ENCODE results near the gene WDR91. TPM values are rescaled to one million over a fixed set of nuclear protein-coding genes. Genes with fewer than 3 reads are reported as not detected.

The WDR91 gene
- polyA plus RNA-seq, 1 experiment = 6.3 TPM

- Histone ChIP-seq H3K4me3 (ENCODE audit: low read depth, low read length) (no peak overlapping the region), H3K27me3 (ENCODE audit: control insufficient read depth, insufficient read depth, low read length) (peaks cover 2% of the 10 kb centered on the region), H3K27ac (ENCODE audit: low read depth, low read length) (no peak overlapping the region), H3K9me3 (ENCODE audit: control insufficient read depth, insufficient read depth, low read length) (peaks cover 6% of the 10 kb centered on the region; the same call in 1 of the 2 replicates)
- ChIA-PET POLR2A (no interaction called here), CTCF (no interaction called here)
- no peak for TF ChIP-seq CTCF (IDR thresholded peaks at IDR 0.05; ENCODE audit: low read depth, low read length)
- DNase-seq (ENCODE audit: low read depth, low spot score) = no peak
Observed at GRCh38 chr7:135152442-135152841, 58.9 kb downstream of the WDR91 start.

- DNase-seq (ENCODE audit: low read depth, low spot score) = no peak
- Histone ChIP-seq H3K27ac (ENCODE audit: low read depth, low read length) (no peak overlapping the region), H3K9me3 (ENCODE audit: control insufficient read depth, insufficient read depth, low read length) (peaks cover under 1% of the 10 kb centered on the region; the same call in 1 of the 2 replicates), H3K27me3 (ENCODE audit: control insufficient read depth, insufficient read depth, low read length) (peaks cover 2% of the 10 kb centered on the region), H3K4me3 (ENCODE audit: low read depth, low read length) (no peak overlapping the region)
- POLR2A ChIA-PET = no interaction called here
- CTCF ChIA-PET = interaction anchor here (1.2 kb wide), 1 partner anchor 20 kb away, joined by 3 read pairs; no protein-coding TSS in a partner anchor
- TF ChIP-seq CTCF (IDR thresholded peaks at IDR 0.05; ENCODE audit: low read depth, low read length) = no peak
Observed at GRCh38 chr7:135151533-135151932, 59.8 kb downstream of the WDR91 start.

- no peak for DNase-seq (ENCODE audit: low read depth, low spot score)
- H3K27me3 ChIP-seq (ENCODE audit: control insufficient read depth, insufficient read depth, low read length) = peaks cover 2% of the 10 kb centered on the region
- no peak for TF ChIP-seq CTCF (IDR thresholded peaks at IDR 0.05; ENCODE audit: low read depth, low read length)
- H3K9me3 ChIP-seq (ENCODE audit: control insufficient read depth, insufficient read depth, low read length) = no peaks in the 10 kb centered on the region
- H3K27ac ChIP-seq (ENCODE audit: low read depth, low read length) = no peak overlapping the region
- H3K4me3 ChIP-seq (ENCODE audit: low read depth, low read length) = no peak overlapping the region
- ChIA-PET POLR2A (no interaction called here), CTCF (interaction anchor here (1.2 kb wide), 1 partner anchor 20 kb away, joined by 3 read pairs; no protein-coding TSS in a partner anchor)
Observed at GRCh38 chr7:135151132-135151531, 60.2 kb downstream of the WDR91 start.

- TF ChIP-seq CTCF (IDR thresholded peaks at IDR 0.05; ENCODE audit: low read depth, low read length) = no peak
- Histone ChIP-seq H3K9me3 (ENCODE audit: control insufficient read depth, insufficient read depth, low read length) (no peaks in the 10 kb centered on the region), H3K27ac (ENCODE audit: low read depth, low read length) (no peak overlapping the region), H3K4me3 (ENCODE audit: low read depth, low read length) (no peak overlapping the region), H3K27me3 (ENCODE audit: control insufficient read depth, insufficient read depth, low read length) (no peaks in the 10 kb centered on the region)
- POLR2A ChIA-PET = no interaction called here
- CTCF ChIA-PET = interaction anchor here (1.2 kb wide), 1 partner anchor 21 kb away, joined by 3 read pairs; no protein-coding TSS in a partner anchor
- DNase-seq (ENCODE audit: low read depth, low spot score) = no peak
Observed at GRCh38 chr7:135150072-135150782, 61.1 kb downstream of the WDR91 start.
